Stimulated activated CD4-positive, alpha-beta T cell treated with anti-CD3 and anti-CD28 coated beads, Interleukin-12 subunit alpha, Interleukin-12 subunit beta, amount 100 ng/mL, for 24 hours (primary cell): ENCODE data around the gene TRAF3.
"Not testable (repeated sequence)": the region's sequence is repeated elsewhere in the genome, so short reads cannot be mapped to it uniquely, and the experiment has no call there.

Experiments
- DNase-seq, 2 experiments: peaks; one replicate each; pipeline ENCODE4 v3.0.0-alpha.2; 2020; ENCODE audit warnings: low read depth in 2 of 2

TRAF3 gene

GRCh38 chr14:102892651-102893050, 115.4 kb downstream of the TRAF3 start:
- DNase-seq: no peak

- DNase-seq: no peak
These were observed 116.2 kb downstream of the TRAF3 start for GRCh38 chr14:102893452-102893851.

- not testable (repeated sequence) for DNase-seq
These were observed 119.5 kb downstream of the TRAF3 start for GRCh38 chr14:102896735-102897134.

GRCh38 chr14:102897299-102898027, 120.2 kb downstream of the TRAF3 start:
- no peak for DNase-seq

- no peak for DNase-seq
These were observed 121.0 kb downstream of the TRAF3 start for GRCh38 chr14:102898298-102898697.

- DNase-seq: no peak
These were observed 121.7 kb downstream of the TRAF3 start for GRCh38 chr14:102898776-102899515.

- DNase-seq: no peak
These were observed 122.3 kb downstream of the TRAF3 start for GRCh38 chr14:102899516-102899900.

- no peak for DNase-seq
These were observed 123.7 kb downstream of the TRAF3 start for GRCh38 chr14:102900631-102901571.

- DNase-seq: no peak
These were observed 124.4 kb downstream of the TRAF3 start for GRCh38 chr14:102901633-102902032.

GRCh38 chr14:102902086-102902485, 124.8 kb downstream of the TRAF3 start:
- DNase-seq: no peak

GRCh38 chr14:102902523-102903247, 125.4 kb downstream of the TRAF3 start:
- no peak for DNase-seq

GRCh38 chr14:102903248-102903888, 126.1 kb downstream of the TRAF3 start:
- no peak for DNase-seq

- DNase-seq: no peak
These were observed 126.8 kb downstream of the TRAF3 start for GRCh38 chr14:102903889-102904512.

- no peak for DNase-seq
These were observed 128.2 kb downstream of the TRAF3 start for GRCh38 chr14:102905116-102906108.

- no peak for DNase-seq
These were observed 129.5 kb downstream of the TRAF3 start for GRCh38 chr14:102906616-102907302.

- DNase-seq: no peak
These were observed 130.1 kb downstream of the TRAF3 start for GRCh38 chr14:102907303-102907844.

GRCh38 chr14:102907980-102908730, 130.9 kb downstream of the TRAF3 start:
- DNase-seq: no peak
